Hematopoietic multipotent progenitor cell treated with erythropoietin and hydrocortisone succinate and interleukin-3 and kit ligand, for 15 days (in vitro differentiated cells): ENCODE results near the gene IFNE.
"Not testable (repeated sequence)": the region's sequence is repeated elsewhere in the genome, so short reads cannot be mapped to it uniquely, and the experiment has no call there.

Source experiments
- DNase-seq: peaks from one replicate; pipeline ENCODE4 v3.0.0-alpha.2; 2015; ENCODE audit warnings: low spot score

The IFNE gene

DNA sequence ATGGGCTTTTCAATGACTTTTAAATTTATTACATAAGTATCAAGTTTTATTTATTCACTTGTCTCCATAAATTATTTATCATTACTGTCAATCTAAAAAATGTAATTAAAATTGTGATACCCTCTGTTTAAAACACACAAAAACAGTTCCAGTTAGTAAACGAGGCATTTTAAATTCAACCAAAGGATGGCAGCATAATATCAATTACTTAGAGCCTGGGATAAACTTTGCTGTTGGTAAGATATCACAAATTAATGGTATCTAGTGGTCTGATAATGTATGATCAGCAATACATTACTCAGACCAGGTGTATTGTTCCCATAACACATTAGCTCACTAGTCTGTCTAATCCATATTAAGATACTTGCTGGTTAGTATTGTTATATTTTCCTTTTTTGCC is 9.6 kb upstream of the IFNE start:
- DNase-seq, result no peak

DNA sequence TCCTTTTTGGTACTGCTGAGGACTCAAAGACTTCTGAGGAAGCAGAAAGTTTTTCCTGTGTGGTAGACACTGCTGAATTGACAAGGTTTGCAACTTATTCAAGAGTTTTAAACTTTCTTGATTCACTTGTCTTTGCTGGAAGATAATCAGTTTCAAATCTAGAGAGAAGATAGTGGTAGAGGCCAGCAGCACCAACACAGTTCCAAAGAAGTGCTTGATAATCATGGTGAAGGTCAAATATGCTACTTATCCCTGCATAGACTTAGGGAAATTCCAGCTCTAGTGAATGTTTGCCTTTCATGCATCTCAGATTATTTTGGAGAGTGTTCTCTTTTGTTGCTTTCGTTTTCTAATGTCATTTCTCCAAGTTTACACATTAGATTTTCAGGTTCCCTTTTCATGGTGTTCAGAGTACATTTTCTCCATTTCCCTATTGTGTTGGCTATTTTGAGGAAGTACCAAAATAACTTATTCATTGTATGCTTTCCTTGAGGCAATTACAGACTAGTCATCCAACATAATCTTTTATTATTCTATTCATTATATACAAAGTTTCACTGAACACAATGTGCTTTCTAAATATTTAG is 550 bp downstream of the IFNE start:
- no peak for DNase-seq

DNA sequence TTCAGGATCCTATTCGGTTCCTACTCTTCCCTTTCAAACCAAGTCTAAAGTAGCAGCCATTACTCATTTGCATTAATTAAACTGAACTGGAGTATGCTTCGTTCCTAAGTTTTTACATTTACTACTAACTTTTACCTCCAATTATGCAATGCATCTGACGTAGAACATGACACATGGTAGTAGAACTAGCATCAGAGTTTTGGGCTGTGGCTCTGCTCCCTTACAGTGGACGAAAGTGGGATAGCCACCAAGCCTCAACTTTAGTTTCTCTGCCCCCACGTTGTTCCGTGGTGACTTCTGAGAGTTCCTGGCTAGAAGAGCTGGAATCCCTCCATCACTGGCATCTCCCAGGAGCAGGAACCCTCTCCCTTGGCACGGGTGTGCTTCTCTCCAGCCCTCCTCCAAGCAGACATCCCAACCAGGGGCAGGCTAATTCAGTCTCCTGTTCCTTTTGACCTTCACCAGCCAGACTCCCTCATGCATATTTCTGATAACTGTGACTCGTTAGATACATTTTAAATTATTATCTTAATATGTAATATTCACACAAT is 2.9 kb downstream of the IFNE start:
- no peak for DNase-seq

DNA sequence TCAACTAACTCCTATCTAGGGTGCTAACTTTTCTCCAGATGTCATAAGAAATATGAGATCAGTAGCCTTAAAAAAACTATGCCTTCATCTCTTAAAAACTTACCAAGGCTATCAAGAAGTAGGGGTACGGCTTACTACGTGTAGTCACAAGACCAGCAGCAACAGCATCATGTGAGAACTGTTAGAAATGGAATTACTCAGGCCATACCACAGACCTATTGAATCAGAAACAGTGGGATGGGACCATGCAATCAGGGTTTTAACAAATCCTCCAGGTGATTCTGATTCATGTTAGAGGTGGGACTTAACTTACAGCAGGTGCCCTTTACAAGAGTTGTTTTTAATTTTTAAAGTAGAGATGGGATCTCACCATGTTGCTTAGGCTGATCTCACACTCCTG is 4.6 kb downstream of the IFNE start:
- no peak for DNase-seq

DNA sequence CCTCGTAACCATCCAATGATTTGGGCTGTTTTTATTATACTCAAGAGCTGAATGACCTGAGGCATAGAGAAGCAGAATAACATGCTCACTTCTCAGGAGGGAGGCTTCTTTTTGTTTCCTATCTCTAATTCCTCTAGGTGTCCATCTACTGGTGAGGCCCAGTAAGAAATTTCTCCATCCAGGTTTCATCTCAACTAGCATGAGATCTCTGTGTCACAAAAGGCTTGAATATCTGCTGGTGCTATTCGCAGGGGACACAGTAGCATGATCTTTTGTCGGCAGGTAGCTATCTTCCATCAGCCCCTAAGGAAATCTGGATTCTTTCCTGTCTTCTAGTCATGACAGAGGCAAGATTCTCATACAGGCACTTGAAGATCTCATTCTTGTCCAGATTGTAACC is 8.9 kb downstream of the IFNE start:
- DNase-seq, result no peak

DNA sequence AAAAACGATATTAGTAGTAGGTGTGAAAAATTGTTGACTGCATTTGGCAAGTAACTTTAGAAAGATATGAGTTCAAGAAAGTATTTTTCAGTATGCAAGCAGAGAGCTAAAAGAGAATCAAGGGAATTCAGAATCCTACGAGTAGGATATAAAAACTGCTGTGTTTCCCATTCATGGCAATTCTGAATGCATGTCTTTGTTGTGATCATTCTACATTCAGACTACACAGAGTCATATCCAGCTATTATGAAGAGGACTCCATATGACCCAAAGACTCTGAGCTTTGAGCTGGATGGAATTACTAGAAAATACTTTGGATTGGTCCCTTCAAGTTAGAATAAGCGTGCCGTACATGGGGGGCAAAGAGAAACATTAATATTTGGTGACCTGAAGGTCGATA is 12.0 kb downstream of the IFNE start:
- no peak for DNase-seq

DNA sequence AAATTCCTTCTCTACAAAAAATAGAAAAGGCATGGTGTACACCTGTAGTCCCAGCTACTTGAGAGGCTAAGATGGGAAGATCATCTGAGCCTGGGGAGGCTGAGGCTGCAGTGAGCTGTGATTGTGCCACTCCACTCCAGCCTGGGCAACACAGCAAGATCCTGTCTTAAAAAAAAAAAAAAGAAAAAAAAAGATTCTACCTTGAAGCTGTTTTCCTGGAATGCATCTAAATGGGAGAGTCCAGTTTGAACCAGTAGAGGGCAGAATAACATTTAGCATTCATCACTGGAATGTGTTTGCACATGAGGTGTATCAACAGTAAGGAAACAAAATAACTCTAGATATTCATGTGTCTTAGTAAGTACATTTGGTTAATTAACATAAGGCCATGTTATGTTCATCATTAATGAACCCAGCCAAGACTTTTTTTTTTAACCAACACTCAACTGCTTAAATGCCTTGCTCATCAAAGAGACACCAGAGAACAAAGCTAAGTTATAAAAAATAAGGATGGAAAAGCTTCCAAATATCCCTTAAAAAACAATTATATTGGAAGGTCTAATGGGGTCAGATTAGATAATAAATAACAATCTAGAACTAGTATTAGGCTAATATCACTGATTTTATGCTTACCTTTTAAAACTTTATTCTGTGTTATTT is 16.1 kb downstream of the IFNE start:
- DNase-seq, result peak; percentile 6

DNA sequence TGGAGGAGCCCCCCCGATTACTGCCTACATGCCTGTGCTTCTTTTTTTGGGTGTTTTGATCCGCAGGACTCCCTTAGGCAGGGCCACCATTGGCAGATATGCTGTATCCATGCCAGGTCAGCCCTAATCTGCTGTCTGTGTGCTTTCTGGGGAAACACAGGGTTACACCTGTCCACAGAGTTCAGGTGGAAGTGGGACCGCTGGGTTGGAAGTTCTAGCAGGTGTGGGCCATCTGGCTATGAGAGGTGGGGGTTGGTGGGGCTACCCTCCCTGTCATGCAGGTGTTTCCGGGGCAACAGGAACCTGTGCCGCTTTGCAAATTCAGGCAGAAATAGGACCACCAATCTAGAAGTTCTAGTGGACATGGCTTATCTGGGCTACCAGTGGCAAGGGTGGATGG is 17.0 kb downstream of the IFNE start:
- no peak for DNase-seq

DNA sequence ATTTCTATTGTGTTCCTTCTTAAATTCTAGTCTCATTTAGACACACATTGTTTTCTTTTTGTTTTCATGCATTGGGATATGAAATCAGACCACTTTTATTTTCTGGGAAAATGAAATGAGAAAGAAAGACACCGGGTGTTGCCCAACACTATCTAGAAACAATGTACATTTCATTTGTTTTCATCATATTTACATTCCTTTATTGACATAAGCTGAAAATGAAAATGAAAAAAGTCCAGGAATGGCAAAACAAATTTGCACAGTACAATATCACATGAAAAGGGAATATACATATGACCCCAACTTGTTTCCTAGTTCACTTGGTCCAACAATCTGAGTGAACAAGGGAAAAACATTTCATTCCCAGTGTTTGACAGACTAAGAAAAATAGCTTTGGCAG is 20.7 kb downstream of the IFNE start:
- DNase-seq, result no peak

DNA sequence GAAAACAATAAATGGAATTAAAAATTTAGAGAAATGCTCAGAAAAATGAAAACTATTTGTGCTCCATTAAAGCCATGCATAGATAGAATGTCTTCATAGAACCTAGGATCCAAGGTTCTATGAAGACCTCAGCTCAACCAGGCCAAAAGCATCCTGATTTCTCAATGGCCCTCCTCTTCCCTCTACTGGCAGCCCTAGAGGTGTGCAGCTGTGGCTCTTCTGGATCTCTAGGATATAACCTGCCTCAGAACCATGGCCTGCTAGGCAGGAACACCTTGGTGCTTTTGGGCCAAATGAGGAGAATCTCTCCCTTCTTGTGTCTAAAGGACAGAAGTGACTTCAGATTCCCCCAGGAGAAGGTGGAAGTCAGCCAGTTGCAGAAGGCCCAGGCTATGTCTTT is 26.8 kb downstream of the IFNE start:
- no peak for DNase-seq

DNA sequence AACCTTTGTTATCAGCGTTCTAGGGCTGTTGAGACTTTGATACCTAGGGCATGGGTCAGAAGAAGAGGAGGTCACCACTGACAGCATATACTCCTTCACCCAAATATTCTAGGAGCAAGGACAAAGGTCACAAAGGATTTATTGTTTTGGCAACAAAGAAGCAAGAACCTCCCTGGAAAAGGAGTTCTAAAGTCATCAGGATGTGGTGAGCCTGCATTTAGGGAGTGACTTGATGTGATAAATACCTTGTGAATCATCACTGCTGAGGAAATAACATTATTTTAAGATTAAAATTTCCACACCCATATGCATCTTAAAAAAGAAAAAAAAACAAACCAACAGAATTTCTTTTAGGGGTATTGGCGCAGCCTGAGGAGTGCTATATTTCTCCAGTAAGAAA is 28.0 kb downstream of the IFNE start:
- DNase-seq, result no peak

DNA sequence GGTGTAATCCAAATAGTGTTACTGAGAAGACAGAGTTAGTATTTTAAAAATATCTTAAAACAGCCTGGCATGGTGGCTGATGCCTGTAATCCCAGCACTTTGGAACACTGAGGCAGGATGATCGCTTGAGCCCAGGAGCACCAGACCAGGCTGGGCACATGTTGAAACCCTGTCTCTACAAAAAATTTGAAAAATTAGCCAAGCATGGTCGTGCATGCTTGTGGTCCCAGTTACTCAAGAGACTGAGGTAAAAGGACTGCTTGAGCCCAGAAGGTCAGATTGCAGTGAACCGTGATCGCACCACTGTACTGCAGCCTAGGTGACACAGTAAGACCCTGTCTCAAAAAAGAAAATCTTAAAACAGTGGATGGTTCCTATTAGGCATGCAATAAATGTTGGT is 29.4 kb downstream of the IFNE start:
- DNase-seq, result no peak

DNA sequence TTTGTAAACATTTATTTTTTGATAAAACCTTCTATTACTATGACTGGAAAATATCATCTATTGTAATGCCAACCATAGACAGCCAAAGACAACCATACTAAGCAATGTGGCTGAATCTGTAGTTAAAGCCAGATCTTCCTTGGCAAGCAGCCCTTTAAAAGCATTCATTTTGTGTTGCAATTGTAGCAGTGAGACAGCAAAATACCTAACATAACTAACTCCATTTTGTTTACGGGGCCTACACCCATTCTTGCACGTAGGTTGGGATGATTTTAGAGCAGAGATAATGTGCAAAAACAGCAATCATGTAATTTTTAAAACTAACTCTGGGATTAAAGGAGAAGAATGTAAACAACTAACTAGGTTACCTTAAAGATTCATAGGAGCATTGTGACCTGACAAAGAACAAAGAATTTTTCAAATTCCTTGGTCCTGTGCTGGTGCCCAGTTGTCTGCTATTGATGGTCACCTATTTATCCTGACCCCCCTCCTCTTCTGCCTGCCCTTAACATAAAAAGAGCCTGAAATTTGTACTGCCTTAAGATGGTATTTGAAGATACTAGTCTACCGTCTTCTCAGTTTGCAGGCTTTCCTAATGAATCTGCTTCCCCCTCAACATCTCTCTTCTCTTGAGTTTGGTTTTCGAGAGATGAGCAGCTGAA is 31.2 kb downstream of the IFNE start:
- DNase-seq, result no peak

DNA sequence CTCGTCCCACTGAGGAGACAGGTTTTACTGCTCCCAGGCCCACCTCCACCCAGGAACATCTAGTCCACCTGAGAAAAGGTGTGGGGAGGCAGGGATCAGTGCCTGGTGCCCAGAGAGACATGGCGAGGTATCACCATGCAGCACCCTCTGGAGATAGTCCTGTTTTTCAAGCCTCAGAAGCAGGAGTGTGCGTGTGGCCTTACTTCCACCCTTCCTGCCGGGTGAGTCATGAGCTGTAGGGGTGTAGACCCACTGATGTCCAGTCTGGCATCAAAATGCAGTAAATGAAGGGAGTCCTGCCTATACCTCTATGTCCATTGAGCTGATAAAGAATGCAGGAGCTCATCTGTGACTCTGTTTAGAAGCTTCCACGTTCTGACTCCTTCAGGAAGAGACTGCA is 32.8 kb downstream of the IFNE start:
- not testable (repeated sequence) for DNase-seq

DNA sequence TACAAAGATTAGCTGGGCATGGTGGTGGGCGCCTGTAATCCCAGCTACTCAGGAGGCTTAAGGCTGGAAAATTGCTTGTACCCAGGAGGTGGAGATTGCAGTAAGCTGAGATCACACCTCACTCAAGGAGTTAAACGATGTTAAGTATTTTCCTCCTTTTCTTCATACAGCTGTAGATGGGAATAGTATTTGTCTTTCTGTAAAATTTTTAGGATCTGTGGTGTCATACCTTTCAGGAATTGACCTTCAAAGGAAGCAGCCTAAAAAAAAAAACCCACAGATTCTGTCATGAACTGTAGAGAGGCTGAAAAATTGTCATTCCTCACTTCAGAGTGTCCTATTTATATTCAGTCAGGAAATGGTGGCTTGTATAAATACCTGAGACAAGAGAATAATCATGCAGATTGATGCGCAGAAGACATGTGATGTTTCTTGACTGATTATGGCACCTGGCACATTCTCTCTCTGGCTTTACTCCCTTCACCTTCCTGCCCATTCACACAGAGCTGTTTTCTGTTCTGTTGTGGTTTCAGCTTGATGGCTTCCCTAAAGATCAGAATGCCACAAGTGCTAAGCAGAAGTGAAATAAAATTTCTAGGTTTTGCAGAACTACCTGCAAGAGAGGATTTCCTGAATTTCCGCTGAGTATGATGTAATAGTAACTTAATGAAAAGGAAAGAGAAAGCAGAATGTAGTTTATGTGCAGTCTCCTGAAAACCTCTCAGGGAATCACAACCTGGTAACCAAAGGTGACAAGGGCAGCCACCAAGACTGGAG is 38.1 kb downstream of the IFNE start:
- no peak for DNase-seq

DNA sequence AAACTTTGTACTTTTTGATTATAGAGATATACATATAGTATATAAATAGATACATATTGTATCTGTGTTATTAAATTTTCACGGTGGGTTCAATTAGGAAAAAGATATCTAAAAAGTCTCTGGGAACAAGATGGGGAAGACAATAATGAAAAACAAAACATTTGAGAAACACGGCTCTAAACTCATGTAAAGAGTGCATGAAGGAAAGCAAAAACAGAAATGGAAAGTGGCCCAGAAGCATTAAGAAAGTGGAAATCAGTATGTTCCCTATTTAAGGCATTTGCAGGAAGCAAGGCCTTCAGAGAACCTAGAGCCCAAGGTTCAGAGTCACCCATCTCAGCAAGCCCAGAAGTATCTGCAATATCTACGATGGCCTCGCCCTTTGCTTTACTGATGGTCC is 42.0 kb downstream of the IFNE start, which contains the start of gene IFNA1:
TSS of gene IFNA1 (plus strand) at position 301 of the 400 bp plus-strand sequence. CDS start at position 370, 69 bp downstream.
- no peak for DNase-seq

DNA sequence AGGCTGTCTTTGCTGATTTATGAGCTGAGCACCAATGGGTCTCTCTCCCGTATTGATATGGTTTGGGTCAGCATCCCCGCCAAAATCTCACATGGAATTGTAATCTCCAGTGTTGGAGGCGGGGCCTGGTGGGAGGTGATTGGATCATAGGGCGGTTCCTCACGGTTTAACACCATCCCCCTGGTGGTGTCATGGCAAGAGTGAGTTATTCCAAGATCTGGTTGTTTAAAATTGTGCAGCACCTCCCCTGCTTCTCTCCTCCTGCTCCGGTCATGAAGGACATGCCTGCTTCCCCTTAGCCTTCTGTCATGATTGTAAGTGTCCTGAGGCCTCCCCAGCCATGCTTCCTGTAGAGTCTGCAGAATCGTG is 47.1 kb downstream of the IFNE start:
- not testable (repeated sequence) for DNase-seq

DNA sequence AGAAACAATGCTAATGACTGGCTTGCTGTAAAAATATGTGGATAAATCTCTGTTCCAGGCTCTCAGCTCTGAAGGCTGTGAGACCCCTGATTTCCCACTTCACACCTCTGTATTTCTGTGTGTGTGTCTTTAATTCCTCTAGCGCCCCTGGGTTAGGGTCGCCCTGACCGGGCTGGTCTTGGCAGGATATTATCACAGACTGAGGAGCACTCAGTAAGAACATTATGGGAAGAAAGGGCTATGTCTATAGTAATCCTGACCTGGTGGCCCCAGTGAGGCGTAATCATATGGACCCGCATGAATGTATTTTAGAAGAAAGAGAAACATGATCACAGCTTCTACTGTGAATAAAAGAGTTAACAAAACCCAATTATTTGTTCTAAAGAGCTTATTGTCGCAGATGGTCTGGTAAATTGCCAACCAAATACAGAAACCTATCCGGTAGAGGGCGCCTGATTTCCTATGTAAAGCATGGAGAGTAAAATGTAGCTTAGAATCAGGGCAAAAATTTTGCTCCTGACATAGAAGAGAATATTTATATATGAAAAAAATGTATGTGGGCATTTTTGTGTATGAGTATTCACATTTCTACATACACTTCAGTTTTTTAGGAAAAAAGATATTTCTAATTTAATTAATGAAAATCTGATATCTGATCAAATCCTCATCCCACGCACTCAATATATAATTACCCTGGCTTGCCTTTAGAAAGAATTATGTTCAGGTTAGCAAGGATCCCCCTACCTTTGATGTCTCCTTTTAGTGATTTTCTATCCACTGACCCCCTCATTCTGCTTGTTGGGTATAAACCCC is 47.7 kb downstream of the IFNE start:
- DNase-seq, result peak; percentile 26

DNA sequence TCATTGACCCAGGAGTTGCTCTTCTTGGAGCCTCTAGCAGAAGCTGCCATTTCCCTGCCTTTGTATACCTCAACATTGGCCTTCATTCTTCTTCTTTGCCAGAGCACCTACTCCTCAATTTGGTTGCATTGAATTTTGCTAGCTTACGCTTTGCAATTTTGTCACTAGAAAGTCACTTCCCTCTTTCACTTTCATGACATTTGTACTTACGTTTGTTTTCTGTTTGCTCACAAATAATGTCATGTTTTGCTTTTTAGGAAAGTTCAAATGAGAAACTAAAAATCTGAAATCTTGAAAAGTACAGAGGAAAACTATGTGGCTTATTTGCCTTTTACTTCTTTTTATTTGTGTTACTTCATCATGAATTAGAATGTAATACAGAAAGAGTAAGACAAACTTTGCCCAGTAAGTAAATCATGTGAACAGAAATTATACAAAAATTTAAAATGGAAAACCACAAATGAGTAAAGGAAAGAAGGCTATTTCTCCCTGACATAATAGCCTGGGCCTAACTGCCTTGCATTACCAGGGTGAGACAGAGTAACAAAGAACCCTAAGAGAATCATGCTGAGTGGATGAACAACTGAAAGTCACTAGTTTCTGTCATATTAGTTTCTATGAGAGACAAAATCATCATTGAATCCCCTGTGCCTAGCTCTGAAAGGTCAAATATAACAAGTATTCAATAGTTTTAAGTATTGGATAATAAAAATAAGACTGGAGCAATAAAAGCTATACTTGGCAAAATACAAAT is 49.3 kb downstream of the IFNE start:
- DNase-seq, result no peak
